NCI-H69 (cell line): ENCODE data around the gene CDH20.
A peak's percentile ranks its signal among the peaks of the same experiment; 100 is the strongest.

ENCODE experiments used
- DNase-seq: peaks from one replicate; lab custom pipeline; 2025; lab: John Stamatoyannopoulos, UW

Gene CDH20

GRCh38 chr18:61531182-61531581 is 198.0 kb downstream of the CDH20 start:
- DNase-seq: peak; percentile 92

- DNase-seq: peak; percentile 35
Observed at GRCh38 chr18:61531891-61532290, 198.7 kb downstream of the CDH20 start.

GRCh38 chr18:61535401-61535800 is 202.2 kb downstream of the CDH20 start:
- no peak for DNase-seq

GRCh38 chr18:61541673-61542072 is 208.4 kb downstream of the CDH20 start:
- no peak for DNase-seq

DNA sequence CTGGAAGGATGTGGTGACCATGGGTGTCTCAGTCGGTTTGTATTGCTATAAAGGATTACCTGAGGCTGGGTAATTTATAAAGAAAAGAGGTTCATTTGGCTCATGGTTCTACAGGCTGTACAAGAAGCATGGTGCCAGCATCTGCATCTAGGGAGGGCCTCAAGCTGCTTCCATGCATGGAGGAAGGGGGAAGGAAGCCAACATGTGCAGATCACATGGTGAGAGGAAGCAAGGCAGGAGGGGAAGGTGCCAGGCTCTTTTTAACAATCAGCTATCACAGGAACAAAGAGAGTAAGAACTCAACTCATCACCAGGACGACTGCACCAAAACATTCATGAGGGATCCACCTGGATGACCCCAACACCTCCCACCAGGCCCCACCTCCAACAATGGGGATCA is 209.4 kb downstream of the CDH20 start:
- DNase-seq: no peak

GRCh38 chr18:61543518-61543917 is 210.3 kb downstream of the CDH20 start:
- DNase-seq: no peak

DNA sequence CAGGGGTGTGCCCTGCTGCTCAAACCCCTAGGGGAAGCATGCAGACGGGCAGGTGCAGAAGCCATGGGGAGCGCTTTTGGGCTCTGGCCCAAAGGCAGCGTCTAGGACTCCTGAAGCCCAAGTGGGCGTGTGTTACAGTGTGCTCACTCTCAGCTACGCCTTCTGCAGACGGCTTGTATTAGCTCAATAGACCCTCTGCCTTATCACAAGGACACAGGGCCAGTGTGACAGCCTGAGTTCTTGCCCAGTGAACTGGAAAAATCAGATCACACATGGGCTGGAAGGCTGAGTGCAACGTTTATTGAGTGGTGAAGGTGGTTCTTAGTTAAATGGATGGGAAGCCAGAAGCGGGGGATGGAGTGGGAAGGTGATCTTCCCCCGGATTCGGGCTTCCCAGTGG is 210.9 kb downstream of the CDH20 start:
- no peak for DNase-seq

GRCh38 chr18:61545281-61546245 is 212.3 kb downstream of the CDH20 start:
- peak; percentile 46 for DNase-seq

DNA sequence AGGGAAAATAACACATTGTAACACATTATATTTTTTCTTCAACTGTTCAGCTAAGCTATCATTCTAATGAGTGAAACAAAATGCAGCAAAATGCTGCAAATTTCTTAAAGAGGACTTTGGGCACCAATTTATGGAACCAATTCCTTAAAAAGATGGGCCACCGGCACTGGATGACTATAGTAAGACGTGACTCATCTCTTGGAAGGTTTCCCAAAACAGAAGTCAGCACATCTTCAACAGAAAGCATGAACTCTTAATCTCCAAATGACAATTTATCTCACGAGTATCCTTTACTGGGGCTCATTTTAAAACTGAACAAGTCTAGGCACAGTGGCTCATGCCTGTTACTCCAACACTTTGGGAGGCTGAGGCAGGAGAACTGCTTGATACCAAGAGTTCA is 213.4 kb downstream of the CDH20 start:
- DNase-seq: no peak

- DNase-seq: no peak
Observed at GRCh38 chr18:61549416-61549815, 216.2 kb downstream of the CDH20 start.

DNA sequence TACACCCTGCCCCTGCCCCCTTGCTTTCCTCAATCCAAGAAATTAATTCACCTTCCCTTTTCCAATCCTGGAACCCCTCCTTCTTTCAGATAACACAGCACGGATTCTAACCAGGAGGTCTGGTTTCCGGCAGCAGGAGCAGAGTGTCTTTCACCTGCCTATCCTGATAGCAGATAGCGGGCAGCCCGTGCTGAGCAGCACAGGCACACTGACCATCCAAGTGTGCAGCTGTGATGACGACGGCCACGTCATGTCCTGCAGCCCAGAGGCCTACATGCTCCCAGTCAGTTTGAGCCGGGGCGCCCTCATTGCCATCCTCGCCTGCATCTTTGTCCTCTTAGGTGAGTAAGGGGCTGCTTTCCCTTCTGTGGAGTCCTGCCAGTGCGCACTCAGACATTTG is 216.7 kb downstream of the CDH20 start:
- DNase-seq: no peak

GRCh38 chr18:61551586-61551985 is 218.4 kb downstream of the CDH20 start:
- DNase-seq: peak; percentile 86

DNA sequence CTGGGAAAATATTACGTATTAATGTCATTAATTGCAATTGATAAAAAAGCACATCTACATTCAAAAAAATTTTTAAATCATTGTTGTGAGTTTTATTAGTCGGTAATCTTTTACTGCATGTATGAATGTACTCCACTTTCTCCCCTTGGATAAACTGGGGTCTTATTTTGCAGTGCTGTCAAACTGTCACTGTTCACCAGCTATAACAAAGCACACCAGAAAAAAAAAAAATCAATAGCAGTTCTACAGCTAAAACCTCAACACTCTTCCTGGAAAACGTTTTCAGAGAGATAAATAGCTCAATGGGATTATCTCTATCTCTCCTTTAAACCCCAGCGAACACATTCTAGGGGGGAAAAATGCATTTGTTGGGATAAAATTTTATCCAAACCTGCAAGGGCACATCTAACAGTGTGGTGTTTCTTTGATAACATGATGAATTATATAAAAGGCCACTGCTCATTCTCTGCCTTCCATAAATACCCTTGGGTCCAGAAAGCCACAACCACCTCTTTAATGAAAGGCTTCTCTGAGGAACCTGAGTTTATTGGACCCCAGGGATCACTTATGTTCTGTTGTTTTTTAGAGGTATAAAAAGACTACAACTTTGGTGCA is 219.9 kb downstream of the CDH20 start:
- DNase-seq: peak; percentile 36

- no peak for DNase-seq
Observed at GRCh38 chr18:61554117-61554776, 221.0 kb downstream of the CDH20 start.

DNA sequence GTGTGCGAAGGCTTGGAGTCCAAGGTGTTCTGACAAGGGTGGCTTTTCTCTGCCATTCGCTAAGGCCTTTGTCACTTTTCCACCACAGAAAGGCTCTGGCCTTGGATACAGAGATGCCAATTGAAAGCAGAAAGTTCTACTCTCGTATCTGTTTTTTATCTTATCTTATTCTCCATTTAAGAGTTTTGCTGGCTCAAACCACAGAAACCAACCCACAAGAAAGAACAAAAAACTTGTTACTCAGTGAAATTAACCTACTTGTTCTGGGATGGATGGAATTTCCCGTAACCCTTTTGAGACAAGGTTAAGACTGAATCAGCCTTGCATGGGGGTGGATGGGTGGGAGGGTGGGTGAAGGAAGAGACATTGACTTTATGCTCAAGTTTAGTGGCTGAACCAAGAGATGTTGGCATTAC is 221.7 kb downstream of the CDH20 start:
- no peak for DNase-seq

DNA sequence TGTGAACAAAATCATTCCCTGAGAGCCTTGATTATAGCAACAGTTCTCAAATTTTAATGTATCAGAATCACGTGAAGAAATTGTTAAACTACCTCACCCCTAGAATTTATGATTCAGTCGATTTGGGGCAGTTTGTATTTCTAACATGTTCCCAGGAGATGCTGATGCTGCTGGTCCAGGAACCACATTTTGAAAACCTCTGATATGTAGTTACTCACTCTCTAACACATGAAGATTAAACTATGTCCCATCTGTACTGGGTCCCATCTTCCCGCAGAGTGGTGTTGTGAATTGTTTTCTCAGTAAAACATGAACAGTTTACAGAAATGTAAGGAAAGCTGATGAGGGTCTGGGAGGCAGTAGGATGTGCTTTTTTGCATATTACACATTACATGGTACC is 223.1 kb downstream of the CDH20 start:
- DNase-seq: no peak

- DNase-seq: peak; percentile 22
Observed at GRCh38 chr18:61556862-61557261, 223.6 kb downstream of the CDH20 start.

DNA sequence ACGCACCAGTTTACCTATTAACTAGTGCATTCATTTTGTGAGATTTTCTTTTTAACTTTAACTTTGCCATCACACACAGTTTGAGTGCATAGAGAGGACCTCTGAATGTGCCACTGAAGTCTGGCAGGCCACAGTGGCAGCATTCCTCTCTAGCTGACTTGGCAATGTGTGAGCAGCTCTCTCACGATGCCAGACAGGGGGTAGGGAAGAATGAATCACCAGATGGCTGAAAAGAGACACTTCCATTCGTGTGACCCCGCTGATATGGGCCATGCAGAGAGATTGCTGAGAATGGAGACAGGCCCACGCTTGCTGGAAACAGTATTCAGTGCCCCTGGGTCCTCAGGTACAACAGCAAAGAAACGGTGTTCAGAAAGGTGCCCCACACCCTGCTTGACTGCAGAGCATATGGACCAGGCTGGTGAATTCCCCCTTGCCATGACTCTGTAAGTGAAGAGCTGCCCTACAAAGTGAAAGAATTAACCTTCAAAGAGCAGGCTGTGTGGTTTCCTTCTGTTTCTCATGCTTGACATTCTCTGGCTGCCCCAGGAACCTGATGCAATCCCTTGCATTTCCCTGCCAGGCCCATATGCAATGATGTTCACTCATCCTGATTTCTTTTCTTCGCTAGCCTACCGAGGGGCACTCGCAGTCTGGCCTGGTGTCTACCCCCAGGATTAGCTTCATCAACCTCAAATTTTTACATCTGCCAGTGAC is 236.1 kb downstream of the CDH20 start:
- peak; percentile 52 for DNase-seq

DNA sequence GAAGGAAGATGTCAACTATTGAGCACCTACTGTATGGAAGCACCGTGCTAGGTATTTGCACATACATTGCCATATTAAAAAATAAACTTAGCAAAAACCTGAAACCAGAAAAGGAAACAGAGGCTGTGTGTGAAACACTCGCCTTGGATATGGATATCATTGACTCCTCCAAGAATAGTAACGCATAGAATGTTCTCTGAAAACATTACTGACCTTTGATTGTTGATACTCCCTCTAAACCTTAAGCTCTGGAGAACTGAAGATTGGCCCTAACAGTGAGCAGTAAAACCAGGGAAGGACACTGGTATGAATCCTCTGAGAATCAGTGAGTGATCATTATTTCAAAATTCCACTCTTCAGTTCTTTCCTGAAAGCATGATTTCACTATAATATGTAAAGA is 236.8 kb downstream of the CDH20 start:
- no peak for DNase-seq

GRCh38 chr18:61572084-61572655 is 238.9 kb downstream of the CDH20 start:
- DNase-seq: no peak

GRCh38 chr18:61572871-61573270 is 239.6 kb downstream of the CDH20 start:
- DNase-seq: no peak

DNA sequence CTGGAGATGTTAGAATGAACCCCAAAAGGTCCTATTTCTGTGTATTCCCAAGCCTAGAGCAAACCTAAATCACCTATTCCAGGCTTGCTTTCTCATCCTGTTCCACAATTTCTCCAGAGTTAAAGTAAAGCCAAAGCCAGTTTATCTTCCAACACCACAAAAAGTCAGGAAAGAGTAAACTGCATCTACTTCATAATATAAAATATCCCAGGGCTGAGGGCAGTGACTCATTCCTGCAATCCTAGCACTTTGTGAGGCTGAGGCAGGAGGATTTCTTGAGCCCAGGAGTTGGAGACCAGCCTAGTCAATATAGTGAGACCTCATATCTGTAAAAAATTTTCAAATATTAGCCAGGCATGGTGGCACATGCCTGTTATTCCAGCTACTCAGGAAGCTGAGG is 241.4 kb downstream of the CDH20 start:
- no peak for DNase-seq
